NT2/D1 (cell line): ENCODE measurements around the gene NANOS2.

ENCODE experiments used
- SUZ12 ChIP-seq: IDR thresholded peaks from 2 replicates; pipeline ENCODE4 v1.6.1; 2011; ENCODE audit not compliant: insufficient read length, insufficient read depth; ENCODE audit errors: extremely low read depth
- ZNF274 ChIP-seq: IDR thresholded peaks from 2 replicates; pipeline ENCODE4 v1.6.1; 2011; ENCODE audit warnings: mild to moderate bottlenecking, low read depth, low read length

DNA sequence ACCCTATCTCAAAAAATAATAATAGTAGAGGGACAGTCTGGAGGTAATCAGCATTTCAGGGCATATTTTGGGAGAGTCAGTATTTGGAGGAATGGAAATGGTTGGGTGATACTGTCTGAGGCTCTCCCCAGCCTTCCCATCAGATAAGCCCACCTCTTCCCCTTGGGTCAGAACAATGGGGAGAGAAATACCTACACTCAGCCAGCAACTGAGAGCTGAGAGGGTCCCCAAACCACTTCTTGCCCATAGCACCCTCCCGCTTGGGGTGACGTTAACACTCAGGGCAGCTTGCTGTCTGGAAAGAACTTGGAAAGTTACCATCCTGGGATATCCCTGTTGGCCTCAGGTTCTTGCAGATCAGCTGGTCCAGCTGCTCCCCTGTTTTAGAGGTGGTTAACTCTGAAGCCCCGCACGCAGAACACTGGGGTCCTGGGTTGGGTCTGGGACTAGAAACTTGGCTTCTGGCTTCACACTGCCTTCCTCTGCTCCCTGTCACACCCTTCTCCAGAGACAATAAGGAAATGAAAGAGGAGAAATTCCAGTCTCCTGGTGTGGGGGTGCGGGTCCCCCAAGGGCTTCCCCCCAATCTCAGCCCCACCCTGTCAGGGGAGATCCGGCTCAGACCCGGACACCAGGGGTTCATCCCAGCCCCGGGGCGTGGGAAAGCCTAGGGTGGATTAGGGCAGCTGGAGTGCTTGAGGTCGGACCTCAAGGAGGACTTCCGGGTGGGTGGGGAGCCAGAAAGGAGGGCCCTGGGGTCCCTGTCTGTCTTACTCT lies 48.0 kb downstream of the NANOS2 start:
- TF ChIP-seq ZNF274: no peak
- no peak for TF ChIP-seq SUZ12
